Colon (tissue), 2 donors: ENCODE data around the gene SPRED1.

ENCODE experiments used
- FAIRE-seq: peaks from 2 replicates; lab custom pipeline; 2012; peaks lifted over from hg19 to GRCh38; lab: Jason Lieb, UNC
- donor health status: control.
- donor health status: control.

SPRED1 gene

GRCh38 chr15:38252481-38253350, at the start of gene SPRED1:
SPRED1 (plus strand) TSS chr15:38252836; CDS start chr15:38253186, 350 bp downstream.
- no peak for FAIRE-seq

- FAIRE-seq, result no peak
These were observed 46.9 kb upstream of the SPRED1 start for GRCh38 chr15:38205526-38206272.

GRCh38 chr15:38207621-38208020, 45.0 kb upstream of the SPRED1 start:
- FAIRE-seq, result no peak

- no peak for FAIRE-seq
These were observed 44.4 kb upstream of the SPRED1 start for GRCh38 chr15:38208206-38208605.

GRCh38 chr15:38208779-38209178, 43.9 kb upstream of the SPRED1 start:
- no peak for FAIRE-seq

GRCh38 chr15:38211249-38211648, 41.4 kb upstream of the SPRED1 start:
- FAIRE-seq, result no peak

GRCh38 chr15:38211811-38212210, 40.8 kb upstream of the SPRED1 start:
- no peak for FAIRE-seq

- no peak for FAIRE-seq
These were observed 39.8 kb upstream of the SPRED1 start for GRCh38 chr15:38212729-38213351.

GRCh38 chr15:38213356-38213755, 39.3 kb upstream of the SPRED1 start:
- no peak for FAIRE-seq

GRCh38 chr15:38215707-38216106, 36.9 kb upstream of the SPRED1 start:
- no peak for FAIRE-seq

GRCh38 chr15:38216763-38217162, 35.9 kb upstream of the SPRED1 start:
- no peak for FAIRE-seq

- no peak for FAIRE-seq
These were observed 35.4 kb upstream of the SPRED1 start for GRCh38 chr15:38217191-38217595.

- FAIRE-seq, result no peak
These were observed 34.6 kb upstream of the SPRED1 start for GRCh38 chr15:38217788-38218609.

- no peak for FAIRE-seq
These were observed 31.9 kb upstream of the SPRED1 start for GRCh38 chr15:38220606-38221273.

GRCh38 chr15:38224486-38224885, 28.1 kb upstream of the SPRED1 start:
- no peak for FAIRE-seq

- no peak for FAIRE-seq
These were observed 27.3 kb upstream of the SPRED1 start for GRCh38 chr15:38225381-38225780.

GRCh38 chr15:38226608-38227266, 25.9 kb upstream of the SPRED1 start:
- peak; percentile 38 for FAIRE-seq

- no peak for FAIRE-seq
These were observed 24.7 kb upstream of the SPRED1 start for GRCh38 chr15:38227941-38228340.

- no peak for FAIRE-seq
These were observed 24.0 kb upstream of the SPRED1 start for GRCh38 chr15:38228618-38229017.

GRCh38 chr15:38229705-38230310, 22.8 kb upstream of the SPRED1 start:
- no peak for FAIRE-seq
